A549 (cell line): Measurements from ENCODE around the gene NAA38. TPM values are rescaled to one million over a fixed set of nuclear protein-coding genes. Genes with fewer than 3 reads are reported as not detected.

Source experiments
- ATAC-seq, 2 experiments: fragments of 200-7000 bp in 1 of 2; fragments of >200 bp in 1 of 2; cut with Nextera tagmentation in 1 of 2; cut with Tn5 transposase in 1 of 2; 3 replicates each; pipeline versions ENCODE4 v1.8.0 to v1.9.1; 2018 to 2020; ENCODE audit warnings: mild to moderate bottlenecking in 1 of 2, moderate library complexity in 1 of 2
- CTCF ChIA-PET: fragments of 300-600 bp; sonication (Branson Sonifier 250); formaldehyde crosslinking; extraction: SDS; loops from one replicate; lab custom pipeline; 2021; ENCODE audit warnings: antibody characterized with exemption, inconsistent platforms; lab: Yijun Ruan, JAX
- POLR2A ChIA-PET: fragments of 350-600 bp; formaldehyde crosslinking; extraction: SDS; loops from one replicate; lab custom pipeline; 2021; ENCODE audit warnings: antibody characterized with exemption, inconsistent platforms; lab: Yijun Ruan, JAX
- DNase-seq, 2 experiments: peaks; one replicate each; pipeline versions ENCODE4 v3.0.0 to v3.0.0-alpha.2; 2011 to 2016; ENCODE audit warnings: low read depth in 1 of 2, low spot score in 1 of 2
- FAIRE-seq: peaks from 2 replicates; lab custom pipeline; 2011; peaks lifted over from hg19 to GRCh38; lab: Jason Lieb, UNC
- H3K27ac ChIP-seq, 2 experiments: fragments of >200 bp; sonication (Bioruptor Twin); formaldehyde crosslinking; 3 replicates each; pipeline ENCODE4 v1.5.1; 2016 to 2017
- H3K4me1 ChIP-seq: fragments of >200 bp; sonication (Bioruptor Twin); formaldehyde crosslinking; 3 replicates; pipeline ENCODE4 v1.6.1; 2016
- H3K4me2 ChIP-seq: fragments of >200 bp; sonication (Bioruptor Twin); formaldehyde crosslinking; 3 replicates; pipeline ENCODE4 v1.6.1; 2016
- H3K4me3 ChIP-seq: fragments of >200 bp; sonication (Bioruptor Twin); formaldehyde crosslinking; 3 replicates; pipeline ENCODE4 v1.5.1; 2016
- H3K9me3 ChIP-seq: fragments of >200 bp; sonication (Bioruptor Twin); formaldehyde crosslinking; 3 replicates; pipeline ENCODE4 v1.6.1; 2016
- CEBPB ChIP-seq, 2 experiments: fragments of >200 bp in 1 of 2; sonication (Bioruptor Twin) in 1 of 2; formaldehyde crosslinking in 1 of 2; IDR thresholded peaks; 2 replicates each; pipeline ENCODE4 v1.6.1; 2012 to 2016
- CHD4 ChIP-seq: fragments of 200-600 bp; sonication (generic); IDR thresholded peaks from 2 replicates; pipeline ENCODE4 v1.6.1; 2016; ENCODE audit warnings: antibody characterized with exemption, mild to moderate bottlenecking, borderline replicate concordance
- CTCF ChIP-seq: fragments of >200 bp; sonication (Bioruptor Twin); formaldehyde crosslinking; IDR thresholded peaks from 3 replicates; pipeline ENCODE4 v1.5.1; 2016
- EHF ChIP-seq: fragments of 250-450 bp; sonication (Bioruptor Pico); IDR thresholded peaks from 2 replicates; pipeline ENCODE4 v1.5.0; 2020; ENCODE audit warnings: mild to moderate bottlenecking
- EP300 ChIP-seq, 2 experiments: fragments of >200 bp; sonication (Bioruptor Twin); formaldehyde crosslinking; IDR thresholded peaks; 2 replicates in 1 of 2; 3 replicates in 1 of 2; pipeline ENCODE4 v1.6.1; 2016 to 2017
- FOSB ChIP-seq: fragments of 250-450 bp; sonication (Bioruptor Pico); IDR thresholded peaks from 2 replicates; pipeline ENCODE4 v1.5.0; 2020; ENCODE audit warnings: mild to moderate bottlenecking, moderate library complexity
- FOSL2 ChIP-seq, 2 experiments: fragments of 450-650 bp in 1 of 2; fragments of >200 bp in 1 of 2; sonication (Bioruptor Twin) in 1 of 2; formaldehyde crosslinking; IDR thresholded peaks; 2 replicates each; pipeline versions ENCODE4 v1.5.0 to v1.6.1; 2016 to 2020; ENCODE audit warnings: mild to moderate bottlenecking in 1 of 2, moderate library complexity in 1 of 2
- HDAC2 ChIP-seq: fragments of 200-600 bp; sonication (generic); IDR thresholded peaks from 2 replicates; pipeline ENCODE4 v1.6.1; 2016
- HEYL ChIP-seq: fragments of 250-450 bp; sonication (Bioruptor Pico); IDR thresholded peaks from 2 replicates; pipeline ENCODE4 v1.8.0; 2021; ENCODE audit warnings: mild to moderate bottlenecking, moderate library complexity
- HOXA7 ChIP-seq: fragments of 250-450 bp; sonication (Bioruptor Pico); IDR thresholded peaks from 2 replicates; pipeline ENCODE4 v1.5.0; 2020; ENCODE audit warnings: mild to moderate bottlenecking, moderate library complexity
- HOXB5 ChIP-seq: fragments of 250-450 bp; sonication (Bioruptor Pico); IDR thresholded peaks from 2 replicates; pipeline ENCODE4 v1.5.0; 2020; ENCODE audit warnings: mild to moderate bottlenecking, moderate library complexity
- MAFK ChIP-seq: fragments of 450-650 bp; IDR thresholded peaks from 2 replicates; pipeline ENCODE4 v1.6.1; 2014; ENCODE audit not compliant: partially characterized antibody
- NFE2L2 ChIP-seq: fragments of 150-350 bp; conservative IDR thresholded peaks from 2 replicates; pipeline ENCODE4 v1.6.1; 2014; ENCODE audit warnings: low read length
- POLR2A ChIP-seq: IDR thresholded peaks from 2 replicates; pipeline ENCODE4 v1.6.1; 2012; ENCODE audit warnings: mild to moderate bottlenecking, low read length
- POLR2AphosphoS2 ChIP-seq: conservative IDR thresholded peaks from 2 replicates; pipeline ENCODE4 v1.6.1; 2012; ENCODE audit warnings: low read length, improper control_type of control experiment, inconsistent platforms
- RAD21 ChIP-seq, 2 experiments: fragments of >200 bp in 1 of 2; sonication (Bioruptor Twin) in 1 of 2; formaldehyde crosslinking in 1 of 2; IDR thresholded peaks in 1 of 2; conservative IDR thresholded peaks in 1 of 2; 2 replicates in 1 of 2; 3 replicates in 1 of 2; pipeline ENCODE4 v1.6.1; 2012 to 2018; ENCODE audit warnings: inconsistent platforms in 1 of 2
- RFX5 ChIP-seq: fragments of 450-650 bp; IDR thresholded peaks from 2 replicates; pipeline ENCODE4 v1.7.1; 2014; ENCODE audit warnings: antibody characterized with exemption, mild to moderate bottlenecking, moderate library complexity
- SMC3 ChIP-seq: fragments of >200 bp; sonication (Bioruptor Twin); formaldehyde crosslinking; IDR thresholded peaks from 3 replicates; pipeline ENCODE4 v1.6.1; 2018; ENCODE audit warnings: inconsistent platforms
- TFCP2L1 ChIP-seq: fragments of 250-450 bp; sonication (Bioruptor Pico); IDR thresholded peaks from 2 replicates; pipeline ENCODE4 v1.5.0; 2021; ENCODE audit warnings: mild to moderate bottlenecking
- ZC3H11A ChIP-seq: fragments of 450-650 bp; IDR thresholded peaks from 2 replicates; pipeline ENCODE4 v1.6.1; 2014; ENCODE audit warnings: antibody characterized with exemption, mild to moderate bottlenecking
- ZNF302 ChIP-seq: fragments of 250-450 bp; sonication (Bioruptor Pico); IDR thresholded peaks from 2 replicates; pipeline ENCODE4 v1.9.0; 2021; ENCODE audit warnings: inconsistent platforms, mild to moderate bottlenecking, moderate library complexity
- WGBS: methylation state at CpG from one replicate; pipeline ENCODE4 v1.1.6; 2017; ENCODE audit errors: missing lambda C conversion rate; 5-methylcytosine and 5-hydroxymethylcytosine counted together
- polyA plus RNA-seq, 4 experiments: library from polyadenylated mRNA; depleted of rRNA in 3 of 4; stranded (reverse); fragments of >200 nt; fragmentation: RNase III in 1 of 4; extraction: RNeasy Plus Mini Kit Qiagen cat#74134 plus additional on column Dnase treatment in 1 of 4; gene quantifications; 2 replicates in 3 of 4; 3 replicates in 1 of 4; pipeline ENCODE4 v1.2.3, GENCODE V29; 2011 to 2017

NAA38 gene
- polyA plus RNA-seq, 2 of the 4 experiments (the other 2 are of a cell fraction), result 102 to 287 TPM

- H3K4me2 ChIP-seq, result no peak overlapping the region
- H3K27ac ChIP-seq, result no peak overlapping the region
- no peaks in the 10 kb centered on the region for H3K9me3 ChIP-seq
- DNase-seq, result no peak
- TF ChIP-seq FOSL2 (IDR thresholded peaks at IDR 0.05) (no peak), FOSL2 (CRISPR knock-in tag; IDR thresholded peaks at IDR 0.05) (no peak), CTCF (no peak), EP300 (IDR thresholded peaks at IDR 0.05) (no peak), CHD4 (no peak)
- TF ChIP-seq, all 56 proteins: peak for 0
- peaks cover 19% of the 10 kb centered on the region; the same call in 2 of the 3 replicates for H3K4me1 ChIP-seq
- no peak for FAIRE-seq
- ChIA-PET CTCF (interaction anchor here (7.7 to 25.1 kb wide), 2 partner anchors 18 to 105 kb away, joined by 77 to 677 read pairs; partner anchors contain the start of gene KDM6B), POLR2A (no interaction called here)
- 91% methylated on average over 14 of the region's 20 CpGs for WGBS
- no peak overlapping the region for H3K4me3 ChIP-seq
- no peak for ATAC-seq
Measured at GRCh38 chr17:7848131-7848579, 9.2 kb downstream of the NAA38 start.

GRCh38 chr17:7846765-7847661 lies 10.3 kb downstream of the NAA38 start:
- H3K4me2 ChIP-seq, result no peak overlapping the region
- CTCF ChIA-PET, result interaction anchor here (0.7 to 25.1 kb wide), 5 partner anchors 10 to 143 kb away, joined by 3 to 677 read pairs (median 29); partner anchors contain the start of genes CYB5D1, KDM6B and NAA38
- H3K4me3 ChIP-seq, result no peak overlapping the region
- H3K9me3 ChIP-seq, result no peaks in the 10 kb centered on the region
- POLR2A ChIA-PET, result no interaction called here
- ATAC-seq, result no peak
- H3K27ac ChIP-seq, result no peak overlapping the region
- H3K4me1 ChIP-seq, result peaks cover 15% of the 10 kb centered on the region; the same call in 2 of the 3 replicates
- 91% methylated on average over 33 of the region's 34 CpGs for WGBS
- TF ChIP-seq FOSB (no peak), ZC3H11A (no peak), HEYL (CRISPR knock-in tag) (no peak), CHD4 (no peak), CEBPB (IDR thresholded peaks at IDR 0.05) (no peak), NFE2L2 (no peak), SMC3 (no peak), MAFK (no peak), HOXB5 (CRISPR knock-in tag) (no peak), ZNF302 (CRISPR knock-in tag) (no peak), HOXA7 (CRISPR knock-in tag) (no peak), RAD21 (conservative IDR thresholded peaks at IDR 0.05 in 1 of 2, IDR thresholded peaks at IDR 0.05 in 1 of 2) (no peak), EHF (CRISPR knock-in tag) (no peak), HDAC2 (no peak), POLR2A (no peak), TFCP2L1 (no peak), EP300 (IDR thresholded peaks at IDR 0.05) (no peak)
- TF ChIP-seq, all 56 proteins: peak for 0
- no peak for FAIRE-seq
- DNase-seq, result no peak

- ATAC-seq, result no peak
- peaks cover 12% of the 10 kb centered on the region for H3K4me1 ChIP-seq
- POLR2A ChIA-PET, result interaction anchor here (1.3 kb wide), 1 partner anchor 9 kb away, joined by 3 read pairs; no protein-coding TSS in a partner anchor
- H3K4me2 ChIP-seq, result no peak overlapping the region
- H3K9me3 ChIP-seq, result no peaks in the 10 kb centered on the region
- no peak for FAIRE-seq
- no peak for TF ChIP-seq RFX5
- 0 out of 2 replicates have a peak, but pooled peaks have one; percentile 10 for TF ChIP-seq POLR2AphosphoS2
- no peak overlapping the region for H3K27ac ChIP-seq
- WGBS, result 91% methylated on average over 19 of the region's 22 CpGs
- CTCF ChIA-PET, result interaction anchor here (0.9 to 25.1 kb wide), 6 partner anchors 10 to 195 kb away, joined by 3 to 677 read pairs (median 18); partner anchors contain the start of genes CYB5D1, KDM6B and NAA38
- no peak for DNase-seq
- H3K4me3 ChIP-seq, result no peak overlapping the region
Measured at GRCh38 chr17:7846063-7846735, 11.2 kb downstream of the NAA38 start.
